ENCODE measurements around the gene AGMO. TPM values are rescaled to one million over a fixed set of nuclear protein-coding genes. Genes with fewer than 3 reads are reported as not detected.
"Not testable (repeated sequence)": the region's sequence is repeated elsewhere in the genome, so short reads cannot be mapped to it uniquely, and the experiment has no call there.

The AGMO gene
- polyA plus RNA-seq, 3 donors = not detected

DNA sequence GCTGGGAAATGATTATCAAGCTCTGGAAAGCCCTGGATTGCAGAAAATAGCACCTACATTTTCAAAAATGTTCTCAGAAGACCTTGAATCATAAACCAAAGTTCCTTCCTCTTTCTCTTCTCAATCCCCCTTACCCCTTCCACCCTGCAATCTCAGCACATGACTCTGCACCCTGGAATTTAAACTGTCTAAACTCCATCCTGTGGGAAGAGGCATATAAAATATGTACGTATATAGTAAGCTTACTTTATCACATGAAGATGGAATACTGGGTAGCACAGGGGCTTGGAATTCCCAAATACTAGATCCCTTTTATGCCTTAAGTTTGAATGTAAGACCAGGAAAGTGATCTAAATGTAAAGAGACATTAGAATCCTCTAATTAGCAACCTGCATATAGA lies 7.7 kb downstream of the AGMO start:
- Histone ChIP-seq H3K4me3 (replicated peaks in 1 of 3; ENCODE audit: low read depth in 2 of 3, low read length in 3 of 3) (no peak overlapping the region), H3K27ac (ENCODE audit: low read depth in 1 of 2, low read length in 2 of 2) (no peak overlapping the region), H3K9ac (ENCODE audit: insufficient read depth, low read length, poor library complexity, severe bottlenecking) (no peak overlapping the region), H3K4me2 (replicated peaks; ENCODE audit: extremely low read depth, low read length, poor library complexity, severe bottlenecking) (no peak overlapping the region), H2AFZ (ENCODE audit: insufficient read depth, low read depth, low read length, poor library complexity, severe bottlenecking) (no peak overlapping the region), H3K27me3 (ENCODE audit: control insufficient read depth in 2 of 2, insufficient read depth in 2 of 2, low read length in 2 of 2) (no peaks in the 10 kb centered on the region), H3K79me2 (ENCODE audit: insufficient read depth, low read length) (no peaks in the 10 kb centered on the region), H3K36me3 (replicated peaks in 1 of 2; ENCODE audit: control insufficient read depth in 1 of 2, insufficient read depth in 2 of 2, low read length in 2 of 2) (no peaks in the 10 kb centered on the region), H4K20me1 (ENCODE audit: insufficient read depth, low read length) (no peaks in the 10 kb centered on the region), H3K4me1 (ENCODE audit: control insufficient read depth in 1 of 2, insufficient read depth in 2 of 2, low read length in 2 of 2) (no peaks in the 10 kb centered on the region), H3K9me3 (replicated peaks in 1 of 2; ENCODE audit: control insufficient read depth in 1 of 2, insufficient read depth in 1 of 2, low read length in 2 of 2) (no peaks in the 10 kb centered on the region)
- WGBS (ENCODE audit: insufficient coverage) = no CpG with 5 or more reads among the region's 1 CpG
- no peak for TF ChIP-seq CTCF (IDR thresholded peaks at IDR 0.05)
- Mint-ChIP-seq H3K4me3 (no peak overlapping the region), H3K27me3 (ENCODE audit: low read depth in 3 of 3) (no peaks in the 10 kb centered on the region), H3K4me1 (no peaks in the 10 kb centered on the region), H3K9me3 (no peaks in the 10 kb centered on the region), H3K36me3 (no peaks in the 10 kb centered on the region), H3K27ac (no peak overlapping the region)
- intact Hi-C loops (cut with micrococcal nuclease) = no loop called here
- no peak for DNase-seq

- H3K9ac ChIP-seq (ENCODE audit: insufficient read depth, low read length, poor library complexity, severe bottlenecking); intact Hi-C loops (cut with micrococcal nuclease); H4K20me1 ChIP-seq (ENCODE audit: insufficient read depth, low read length); H3K9me3 Mint-ChIP-seq; H3K36me3 Mint-ChIP-seq; H3K27me3 ChIP-seq (ENCODE audit: control insufficient read depth in 2 of 2, insufficient read depth in 2 of 2, low read length in 2 of 2); H3K9me3 ChIP-seq (replicated peaks in 1 of 2; ENCODE audit: control insufficient read depth in 1 of 2, insufficient read depth in 1 of 2, low read length in 2 of 2); H3K4me2 ChIP-seq (replicated peaks; ENCODE audit: extremely low read depth, low read length, poor library complexity, severe bottlenecking); H3K4me3 ChIP-seq (replicated peaks in 1 of 3; ENCODE audit: low read depth in 2 of 3, low read length in 3 of 3); H3K27ac Mint-ChIP-seq; H3K27me3 Mint-ChIP-seq (ENCODE audit: low read depth in 3 of 3); H2AFZ ChIP-seq (ENCODE audit: insufficient read depth, low read depth, low read length, poor library complexity, severe bottlenecking); H3K4me3 Mint-ChIP-seq; H3K27ac ChIP-seq (ENCODE audit: low read depth in 1 of 2, low read length in 2 of 2); H3K4me1 Mint-ChIP-seq; DNase-seq; H3K79me2 ChIP-seq (ENCODE audit: insufficient read depth, low read length); H3K4me1 ChIP-seq (ENCODE audit: control insufficient read depth in 1 of 2, insufficient read depth in 2 of 2, low read length in 2 of 2); H3K36me3 ChIP-seq (replicated peaks in 1 of 2; ENCODE audit: control insufficient read depth in 1 of 2, insufficient read depth in 2 of 2, low read length in 2 of 2): not testable (repeated sequence)
- 80% methylated on average over 1 of the region's 29 CpGs for whole genome bisulfite sequencing (ENCODE audit: insufficient coverage)
These were observed 14.5 kb downstream of the AGMO start for GRCh38 chr7:15547320-15547719.
